ENCODE data around the gene LAX1.
A peak's percentile ranks its signal among the peaks of the same experiment; 100 is the strongest.

The LAX1 gene

DNA sequence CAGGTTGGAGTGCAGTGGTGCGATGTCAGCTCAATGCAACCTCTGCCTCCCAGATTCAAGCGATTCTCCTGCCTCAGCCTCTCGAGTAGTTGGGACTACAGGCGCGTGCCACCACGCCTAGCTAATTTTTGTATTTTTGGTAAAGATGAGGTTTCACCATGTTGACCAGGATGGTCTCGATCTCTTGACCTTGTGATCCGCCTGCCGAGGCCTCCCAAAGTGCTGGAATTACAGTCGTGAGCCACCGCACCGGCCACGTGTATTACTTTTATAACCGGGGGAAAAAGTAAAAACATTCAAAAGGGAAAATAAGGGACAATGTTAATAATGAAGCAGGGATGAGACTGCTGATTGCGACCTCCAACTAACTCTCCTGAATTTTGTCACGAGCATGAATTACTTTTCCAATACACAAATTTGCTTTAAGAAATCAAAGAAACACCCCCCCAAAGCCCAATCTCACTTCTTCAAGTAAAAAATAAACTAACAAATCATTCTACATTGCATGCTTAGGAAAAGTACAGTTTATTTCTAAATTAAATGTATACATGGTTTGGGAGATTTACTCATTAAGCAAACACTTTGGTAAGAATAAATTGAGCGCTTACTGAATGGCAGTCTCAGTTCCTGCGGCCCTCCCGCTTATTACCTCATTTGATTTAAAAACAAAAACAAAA is 29.9 kb downstream of the LAX1 start:
- in situ Hi-C loops (cut with MboI; ENCODE audit: low sequenced_read_pairs, unreplicated experiment), result no loop called here
- no peak for DNase-seq (ENCODE audit: low spot score)
- TF ChIP-seq, protein P1, sequence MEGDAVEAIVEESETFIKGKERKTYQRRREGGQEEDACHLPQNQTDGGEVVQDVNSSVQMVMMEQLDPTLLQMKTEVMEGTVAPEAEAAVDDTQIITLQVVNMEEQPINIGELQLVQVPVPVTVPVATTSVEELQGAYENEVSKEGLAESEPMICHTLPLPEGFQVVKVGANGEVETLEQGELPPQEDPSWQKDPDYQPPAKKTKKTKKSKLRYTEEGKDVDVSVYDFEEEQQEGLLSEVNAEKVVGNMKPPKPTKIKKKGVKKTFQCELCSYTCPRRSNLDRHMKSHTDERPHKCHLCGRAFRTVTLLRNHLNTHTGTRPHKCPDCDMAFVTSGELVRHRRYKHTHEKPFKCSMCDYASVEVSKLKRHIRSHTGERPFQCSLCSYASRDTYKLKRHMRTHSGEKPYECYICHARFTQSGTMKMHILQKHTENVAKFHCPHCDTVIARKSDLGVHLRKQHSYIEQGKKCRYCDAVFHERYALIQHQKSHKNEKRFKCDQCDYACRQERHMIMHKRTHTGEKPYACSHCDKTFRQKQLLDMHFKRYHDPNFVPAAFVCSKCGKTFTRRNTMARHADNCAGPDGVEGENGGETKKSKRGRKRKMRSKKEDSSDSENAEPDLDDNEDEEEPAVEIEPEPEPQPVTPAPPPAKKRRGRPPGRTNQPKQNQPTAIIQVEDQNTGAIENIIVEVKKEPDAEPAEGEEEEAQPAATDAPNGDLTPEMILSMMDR (IDR thresholded peaks at IDR 0.05; ENCODE audit: borderline replicate concordance, control extremely low read depth, extremely low read depth, insufficient read depth, missing control alignments), result no peak

DNA sequence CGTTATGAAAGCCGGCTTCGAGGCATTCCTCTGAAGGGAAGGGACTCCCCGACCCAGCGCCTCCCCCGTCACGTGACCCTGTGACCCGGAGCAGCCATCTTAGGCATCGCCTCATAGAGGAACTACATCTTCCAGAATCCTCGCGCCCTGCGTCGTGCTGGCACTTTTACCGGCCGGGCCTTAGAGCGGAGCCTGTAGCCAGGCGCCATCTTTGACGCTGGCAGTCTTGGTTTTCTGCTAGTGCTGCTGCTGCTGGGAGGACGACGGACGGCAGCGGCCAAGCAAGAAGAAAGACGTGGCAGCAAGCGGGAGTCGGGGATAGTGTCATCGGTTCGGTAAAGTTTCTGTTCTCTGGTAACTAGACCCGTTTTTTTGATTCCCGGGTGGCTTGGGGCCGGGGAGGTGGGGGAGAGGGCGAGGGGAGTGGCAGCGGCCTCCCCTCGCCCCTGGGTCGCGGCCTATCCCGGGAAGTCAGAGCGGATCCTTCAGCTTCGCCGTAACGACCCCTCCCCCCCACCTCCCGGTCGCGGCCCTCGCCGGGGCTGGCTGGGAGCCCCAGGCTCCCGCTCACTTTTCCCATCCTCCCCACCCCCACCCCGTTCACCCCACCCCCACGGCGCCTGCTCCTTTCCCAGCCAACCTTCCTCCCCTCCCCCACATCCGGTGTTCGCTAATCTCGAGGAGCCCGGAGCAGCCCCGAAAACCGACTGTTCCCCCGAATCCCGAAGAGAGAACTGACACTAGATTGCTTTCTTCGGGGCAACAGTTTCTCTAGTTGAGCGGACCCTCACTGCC is 30.7 kb downstream of the LAX1 start, which contains the start of the genes ZBED6 and ZC3H11A:
TSS of gene ZBED6 (plus strand) at position 183 of the 795 bp plus-strand sequence. CDS start 1,900 bp downstream, outside the sequence.
TSS of gene ZC3H11A (plus strand) at position 183 of the 795 bp plus-strand sequence. CDS start 21,448 bp downstream, outside the sequence.
- in situ Hi-C loops (cut with MboI; ENCODE audit: low sequenced_read_pairs, unreplicated experiment), result no loop called here
- TF ChIP-seq, protein P1 (IDR thresholded peaks at IDR 0.05; ENCODE audit: borderline replicate concordance, control extremely low read depth, extremely low read depth, insufficient read depth, missing control alignments), result no peak
- peak; percentile 94 for DNase-seq (ENCODE audit: low spot score)

DNA sequence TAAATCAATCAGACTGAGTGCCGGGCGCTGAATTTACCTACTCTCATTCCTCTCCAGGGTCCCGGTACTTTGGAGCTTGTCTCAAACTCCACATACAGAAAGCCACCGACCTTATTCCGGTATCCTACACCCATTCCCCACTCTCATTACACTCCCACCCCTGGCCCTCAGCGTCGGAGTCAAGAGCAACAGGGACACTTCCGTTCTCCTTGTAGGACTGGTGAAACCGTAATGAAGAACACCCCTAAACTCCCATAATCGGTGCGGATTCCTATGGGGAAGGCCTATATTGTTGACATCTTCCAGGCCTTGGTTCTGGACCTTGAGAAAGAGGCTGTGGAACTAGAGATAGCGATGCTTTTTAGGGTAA is 31.2 kb downstream of the LAX1 start:
- in situ Hi-C loops (cut with MboI; ENCODE audit: low sequenced_read_pairs, unreplicated experiment), result no loop called here
- DNase-seq (ENCODE audit: low spot score), result no peak
- TF ChIP-seq, protein P1 (IDR thresholded peaks at IDR 0.05; ENCODE audit: borderline replicate concordance, control extremely low read depth, extremely low read depth, insufficient read depth, missing control alignments), result no peak

DNA sequence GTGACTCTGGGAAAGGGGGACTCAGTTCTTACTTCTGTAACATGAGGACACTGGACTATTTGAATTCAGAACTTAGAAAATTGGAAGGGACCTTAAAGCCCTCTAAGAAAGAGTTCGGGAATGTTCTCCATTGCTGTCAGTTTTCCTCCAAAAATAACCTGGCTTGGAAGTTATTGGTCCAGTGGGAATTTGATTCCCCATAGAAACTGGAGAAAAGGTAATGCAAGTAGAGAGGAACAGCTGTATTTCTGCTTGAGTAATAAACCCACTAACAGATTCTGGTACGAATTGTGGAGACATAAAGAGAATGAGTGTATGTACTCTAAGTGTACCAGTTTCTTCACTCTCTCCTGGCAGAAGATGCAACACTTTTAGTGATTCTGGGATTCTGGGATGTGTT is 32.2 kb downstream of the LAX1 start:
- in situ Hi-C loops (cut with MboI; ENCODE audit: low sequenced_read_pairs, unreplicated experiment), result no loop called here
- no peak for DNase-seq (ENCODE audit: low spot score)
- TF ChIP-seq, protein P1 (IDR thresholded peaks at IDR 0.05; ENCODE audit: borderline replicate concordance, control extremely low read depth, extremely low read depth, insufficient read depth, missing control alignments), result no peak

DNA sequence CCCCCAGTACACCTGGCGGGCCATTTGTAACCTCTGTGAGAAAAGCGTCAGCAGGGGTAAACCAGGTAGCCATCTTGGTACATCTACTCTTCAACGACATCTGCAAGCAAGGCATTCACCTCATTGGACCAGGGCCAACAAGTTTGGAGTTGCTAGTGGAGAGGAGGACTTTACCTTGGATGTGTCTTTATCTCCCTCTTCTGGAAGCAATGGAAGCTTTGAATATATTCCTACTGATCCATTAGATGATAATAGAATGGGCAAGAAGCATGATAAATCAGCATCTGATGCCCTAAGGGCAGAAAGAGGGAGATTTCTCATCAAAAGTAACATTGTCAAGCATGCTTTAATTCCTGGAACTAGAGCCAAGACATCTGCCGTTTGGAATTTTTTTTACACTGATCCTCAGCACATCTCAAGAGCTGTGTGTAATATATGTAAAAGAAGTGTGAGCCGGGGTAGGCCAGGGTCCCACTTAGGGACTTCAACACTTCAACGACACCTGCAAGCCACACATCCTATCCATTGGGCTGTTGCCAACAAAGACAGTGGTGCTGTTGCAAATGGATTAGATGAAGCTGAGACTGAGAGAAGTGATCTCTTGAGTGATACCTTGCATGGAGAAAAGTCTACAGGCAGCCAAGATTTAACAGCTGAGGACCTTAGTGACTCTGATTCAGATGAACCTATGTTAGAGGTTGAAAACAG is 33.1 kb downstream of the LAX1 start:
- DNase-seq (ENCODE audit: low spot score), result no peak
- TF ChIP-seq, protein P1 (IDR thresholded peaks at IDR 0.05; ENCODE audit: borderline replicate concordance, control extremely low read depth, extremely low read depth, insufficient read depth, missing control alignments), result no peak
- in situ Hi-C loops (cut with MboI; ENCODE audit: low sequenced_read_pairs, unreplicated experiment), result no loop called here

DNA sequence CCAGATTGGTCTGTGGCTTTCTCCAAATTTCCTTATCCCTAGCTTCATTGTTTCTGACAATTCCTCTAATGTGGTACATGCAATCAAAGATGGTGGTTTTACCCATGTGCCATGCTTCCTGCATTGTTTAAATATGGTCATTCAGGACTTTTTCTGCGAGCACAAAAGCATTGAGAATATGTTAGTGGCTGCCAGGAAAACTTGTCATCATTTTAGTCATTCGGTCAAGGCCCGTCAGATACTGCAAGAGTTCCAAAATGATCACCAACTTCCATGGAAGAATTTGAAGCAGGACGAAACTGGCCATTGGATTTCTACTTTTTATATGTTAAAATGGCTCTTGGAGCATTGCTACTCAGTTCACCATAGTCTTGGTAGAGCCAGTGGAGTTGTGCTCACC is 34.2 kb downstream of the LAX1 start:
- TF ChIP-seq, protein P1 (IDR thresholded peaks at IDR 0.05; ENCODE audit: borderline replicate concordance, control extremely low read depth, extremely low read depth, insufficient read depth, missing control alignments), result no peak
- no peak for DNase-seq (ENCODE audit: low spot score)
- in situ Hi-C loops (cut with MboI; ENCODE audit: low sequenced_read_pairs, unreplicated experiment), result no loop called here
